K562 (cell line): ENCODE measurements around the gene KRTCAP2. TPM values are rescaled to one million over a fixed set of nuclear protein-coding genes. Genes with fewer than 3 reads are reported as not detected.
A peak's percentile ranks its signal among the peaks of the same experiment; 100 is the strongest.

ENCODE experiments used
- ATAC-seq: fragments of 200-7000 bp; cut with Tn5 transposase; 3 replicates; pipeline ENCODE4 v1.9.1; 2020; ENCODE audit warnings: moderate library complexity
- BruUV-seq: library from RNA; stranded (reverse); fragments of 400-500 nt; replicated peaks from 2 replicates; lab custom pipeline; 2021; lab: Mats Ljungman, UMichigan
- CTCF ChIA-PET: fragments of 300-600 bp; formaldehyde crosslinking; extraction: SDS; loops from one replicate; lab custom pipeline; 2021; ENCODE audit warnings: low intra/inter-chr PET ratio; lab: Yijun Ruan, JAX
- POLR2A ChIA-PET: fragments of 300-600, 350-650 bp; sonication (Branson Sonifier 250); formaldehyde crosslinking; extraction: SDS; loops from one replicate; lab custom pipeline; 2021; ENCODE audit warnings: antibody characterized with exemption, inconsistent platforms; lab: Yijun Ruan, JAX
- DNase-seq, 4 experiments: peaks; one replicate each; pipeline versions ENCODE4 v3.0.0 to v3.0.0-alpha.2; 2011 to 2018; ENCODE audit warnings: low spot score in 3 of 4, mixed read lengths in 3 of 4; ENCODE audit errors: extremely low read depth in 1 of 4
- FAIRE-seq: peaks from 2 replicates; lab custom pipeline; 2011; peaks lifted over from hg19 to GRCh38; lab: Jason Lieb, UNC
- H2AFZ ChIP-seq: 2 replicates; pipeline ENCODE4 v1.6.0; 2011; ENCODE audit warnings: low read depth, low read length, control low read depth, inconsistent platforms
- H3K27ac ChIP-seq: fragments of 200-600 bp; 3 replicates; pipeline ENCODE4 v1.8.0; 2011; ENCODE audit warnings: low read depth, mild to moderate bottlenecking, control low read depth, inconsistent platforms, low read length, moderate library complexity, mixed read lengths; ENCODE audit errors: extremely low read depth
- H3K27me3 ChIP-seq, 2 experiments: fragments of 300-600 bp in 1 of 2; 2 replicates in 1 of 2; 3 replicates in 1 of 2; pipeline versions ENCODE4 v1.6.0 to v1.8.0; 2011; ENCODE audit warnings: inconsistent platforms in 2 of 2, low read length in 2 of 2, mild to moderate bottlenecking in 1 of 2, mixed read lengths in 1 of 2, moderate library complexity in 1 of 2; ENCODE audit not compliant: control insufficient read depth in 2 of 2, insufficient read depth in 2 of 2
- H3K36me3 ChIP-seq: fragments of 300-600 bp; 3 replicates; pipeline ENCODE4 v1.8.0; 2011; ENCODE audit warnings: mild to moderate bottlenecking, low read length, inconsistent platforms; ENCODE audit not compliant: control insufficient read depth, insufficient read depth
- H3K4me1 ChIP-seq, 2 experiments: fragments of 200-600 bp in 1 of 2; replicated peaks in 1 of 2; 2 replicates in 1 of 2; 3 replicates in 1 of 2; pipeline versions ENCODE4 v1.5.1 to v1.8.0; 2011; ENCODE audit warnings: inconsistent platforms in 2 of 2, low read length in 2 of 2, mild to moderate bottlenecking in 1 of 2, mixed read lengths in 1 of 2, moderate library complexity in 1 of 2; ENCODE audit not compliant: control insufficient read depth in 2 of 2, insufficient read depth in 2 of 2
- H3K4me2 ChIP-seq: 2 replicates; pipeline ENCODE4 v1.6.1; 2011; ENCODE audit warnings: low read length, control low read depth, inconsistent platforms, mixed read lengths; ENCODE audit not compliant: insufficient read depth
- H3K4me3 ChIP-seq: fragments of 200-600 bp; sonication (generic), shearing (Covaris generic); 2 replicates; pipeline ENCODE4 v1.5.1; 2016; ENCODE audit warnings: control low read depth, inconsistent platforms
- H3K79me2 ChIP-seq: fragments of 200-600 bp; 3 replicates; pipeline ENCODE4 v1.8.0; 2011; ENCODE audit warnings: low read length, inconsistent platforms; ENCODE audit not compliant: control insufficient read depth, insufficient read depth
- H3K9ac ChIP-seq, 2 experiments: 2 replicates each; pipeline versions ENCODE4 v1.6.0 to v1.6.1; 2011; ENCODE audit warnings: low read depth in 2 of 2, low read length in 2 of 2, control low read depth in 1 of 2, inconsistent platforms in 1 of 2, mild to moderate bottlenecking in 1 of 2, mixed read lengths in 1 of 2; ENCODE audit not compliant: insufficient read depth in 1 of 2
- H3K9me1 ChIP-seq: one replicate; pipeline ENCODE4 v1.6.0; 2011; ENCODE audit warnings: inconsistent platforms, mild to moderate bottlenecking, low read length, moderate library complexity; ENCODE audit not compliant: control insufficient read depth, insufficient read depth
- H3K9me3 ChIP-seq: replicated peaks from 2 replicates; pipeline ENCODE4 v1.5.1; 2011; ENCODE audit warnings: low read depth, low read length, inconsistent platforms; ENCODE audit not compliant: control insufficient read depth, insufficient read depth
- H4K20me1 ChIP-seq: replicated peaks from 2 replicates; pipeline ENCODE4 v1.6.1; 2011; ENCODE audit warnings: low read length, inconsistent platforms, mixed read lengths; ENCODE audit not compliant: control insufficient read depth, insufficient read depth
- AFF4 ChIP-seq: sonication (generic); formaldehyde crosslinking; IDR thresholded peaks from 2 replicates; pipeline ENCODE4 v1.8.0; 2023; ENCODE audit warnings: mild to moderate bottlenecking, missing genetic modification reagents
- CHD2 ChIP-seq: IDR thresholded peaks from 2 replicates; pipeline ENCODE4 v1.6.1; 2011; ENCODE audit warnings: low read depth, low read length
- HMGN3 ChIP-seq: IDR thresholded peaks from 2 replicates; pipeline ENCODE4 v1.6.1; 2011; ENCODE audit warnings: borderline replicate concordance, low read depth, mild to moderate bottlenecking, mixed read lengths, low read length; ENCODE audit not compliant: insufficient read length; ENCODE audit errors: extremely low read depth
- KDM1A ChIP-seq, 2 experiments: fragments of 450-650 bp; IDR thresholded peaks; 2 replicates each; pipeline ENCODE4 v1.6.1; 2016; ENCODE audit warnings: mild to moderate bottlenecking in 2 of 2
- NRF1 ChIP-seq, 2 experiments: fragments of 450-650 bp; IDR thresholded peaks in 1 of 2; conservative IDR thresholded peaks in 1 of 2; 2 replicates each; pipeline ENCODE4 v1.6.1; 2014; ENCODE audit warnings: mild to moderate bottlenecking in 2 of 2
- PCBP2 ChIP-seq: fragments of 200-400 bp; formaldehyde crosslinking; IDR thresholded peaks from 2 replicates; pipeline ENCODE4 v1.6.1; 2018; ENCODE audit warnings: low read length, low read depth, mild to moderate bottlenecking, moderate library complexity; ENCODE audit not compliant: poor library complexity, severe bottlenecking
- PHF21A ChIP-seq: fragments of 450-650 bp; IDR thresholded peaks from 2 replicates; pipeline ENCODE4 v1.6.1; 2017; ENCODE audit warnings: low read depth, borderline replicate concordance
- POLR2AphosphoS5 ChIP-seq: IDR thresholded peaks from 2 replicates; pipeline ENCODE4 v1.6.1; 2011; ENCODE audit warnings: mild to moderate bottlenecking, low read depth, low read length, moderate library complexity; ENCODE audit not compliant: control insufficient read depth, insufficient read depth
- SP1 ChIP-seq: sonication (generic); formaldehyde crosslinking; IDR thresholded peaks from 2 replicates; pipeline ENCODE4 v1.8.1; 2022; ENCODE audit warnings: mild to moderate bottlenecking, missing genetic modification reagents
- TEAD2 ChIP-seq: fragments of 450-650 bp; IDR thresholded peaks from 2 replicates; pipeline ENCODE4 v1.6.1; 2016; ENCODE audit warnings: missing genetic modification characterization, control low read depth, missing compliant biosample characterization
- TFAP4 ChIP-seq: sonication (generic); formaldehyde crosslinking; IDR thresholded peaks from 2 replicates; pipeline ENCODE4 v1.8.0; 2022; ENCODE audit warnings: missing genetic modification reagents, mild to moderate bottlenecking, moderate library complexity, borderline replicate concordance
- ZBTB7A ChIP-seq: IDR thresholded peaks from 2 replicates; pipeline ENCODE4 v1.6.1; 2011; ENCODE audit warnings: low read depth, mild to moderate bottlenecking, low read length, moderate library complexity, borderline replicate concordance; ENCODE audit not compliant: control insufficient read depth
- ZNF57 ChIP-seq: fragments of 450-650 bp; formaldehyde crosslinking; IDR thresholded peaks from 2 replicates; pipeline ENCODE4 v1.4.0; 2020; ENCODE audit warnings: mild to moderate bottlenecking, moderate library complexity
- WGBS: fragments of 100-300 bp; shearing (Covaris generic); methylation state at CpG from one replicate; pipeline ENCODE4 v1.1.6; 2016; ENCODE audit warnings: low coverage, mixed read lengths; ENCODE audit not compliant: insufficient coverage; ENCODE audit errors: missing lambda C conversion rate; 5-methylcytosine and 5-hydroxymethylcytosine counted together
- in situ Hi-C: fragments of 300-500 bp; cut with MboI; formaldehyde crosslinking; loops from 4 replicates; pipeline ENCODE4 v1.15.0; 2018; ENCODE audit warnings: inconsistent platforms, mixed read lengths
- intact Hi-C: fragments of 100-400 bp; cut with micrococcal nuclease; formaldehyde crosslinking; loops from 2 replicates; pipeline ENCODE4 v1.14.2; 2022
- polyA plus RNA-seq, 8 experiments: library from polyadenylated mRNA; depleted of rRNA in 4 of 8; stranded (reverse) in 5 of 8; unstranded in 3 of 8; fragments of >200 nt; fragmentation: Nextera tagmentation in 2 of 8; fragmentation: Illumina TruSeq in 1 of 8; extraction: Ambion mirVana in 2 of 8; extraction: Trizol in 1 of 8; gene quantifications; 2 replicates each; pipeline versions ENCODE4 v1.2.1 to v1.2.3, GENCODE V29; 2011 to 2014; ENCODE audit warnings: inconsistent platforms in 1 of 8, missing spikeins in 1 of 8
- total RNA-seq, 7 experiments: library from RNA; depleted of rRNA in 6 of 7; stranded (reverse); fragments of >200 nt in 6 of 7; fragmentation: Illumina TruSeq in 2 of 7; extraction: Trizol in 2 of 7; gene quantifications; 2 replicates each; pipeline versions ENCODE4 v1.2.1 to v1.2.3, GENCODE V29; 2011 to 2021; ENCODE audit warnings: low replicate concordance in 1 of 7

The KRTCAP2 gene
- total and polyA plus RNA-seq, 9 of the 15 experiments (the other 6 are each of a cell fraction or from before 2014, with no cell fraction given) = 126 to 436 (median 244) TPM

- peak; percentile 81; the same call in 1 of the 2 replicates for TF ChIP-seq ZBTB7A
- TF ChIP-seq AFF4 (CRISPR knock-in tag) = no peak
- TF ChIP-seq PHF21A = no peak
Measured at GRCh38 chr1:155127105-155127966, 45.8 kb downstream of the KRTCAP2 start, which contains the start of gene EFNA1 (continued).

- H3K79me2 ChIP-seq = peaks cover 2% of the 10 kb centered on the region; the same call in 1 of the 3 replicates
- no TSS peak for BruUV-seq
- WGBS = 20% methylated on average over 19 of the region's 32 CpGs
- H3K9me1 ChIP-seq = no peaks in the 10 kb centered on the region
- H3K36me3 ChIP-seq = 0 out of 3 replicates have a peak, but pooled peaks cover 2% of the 10 kb centered on the region
- no peaks in the 10 kb centered on the region for H4K20me1 ChIP-seq
- H3K4me3 ChIP-seq = no peak overlapping the region; the same call in 1 of the 2 replicates
- DNase-seq = peak in 3 of 4 experiments; percentile 41 to 68 (median 65)
- in situ Hi-C loops (no loop called here), intact Hi-C loops (no loop called here)
- H3K4me1 ChIP-seq = peaks cover 40 to 57% of the 10 kb centered on the region in 2 experiments
- ATAC-seq = peak; percentile 36
- H3K9me3 ChIP-seq = no peaks in the 10 kb centered on the region
- H3K4me2 ChIP-seq = peak overlapping the region; percentile 72
- CTCF ChIA-PET = no interaction called here
- H3K27me3 ChIP-seq = no peaks in the 10 kb centered on the region
- POLR2A ChIA-PET = no interaction called here
- peak; percentile 75 for FAIRE-seq
- H2AFZ ChIP-seq = peak overlapping the region; percentile 91
- peak overlapping the region in 1 of 2 experiments; percentile 94; a peak in 2 of 4 replicates for H3K9ac ChIP-seq
- no peak overlapping the region for H3K27ac ChIP-seq
- TF ChIP-seq HMGN3 = peak; percentile 11
- 0 out of 4 replicates have a peak, but pooled peaks of 1 of the 2 experiments have one; percentile 15 for TF ChIP-seq KDM1A (IDR thresholded peaks at IDR 0.05)
- TF ChIP-seq CHD2 = 0 out of 2 replicates have a peak, but pooled peaks have one; percentile 4
- peak; percentile 57 for TF ChIP-seq TFAP4 (CRISPR knock-in tag)
- no peak for TF ChIP-seq POLR2AphosphoS5
- peak; percentile 7; the same call in 1 of the 2 replicates for TF ChIP-seq TEAD2 (tag)
- no peak for TF ChIP-seq PCBP2
- TF ChIP-seq ZNF57 (CRISPR knock-in tag) = no peak
- peak in 1 of 2 experiments; percentile 6; a peak in 1 of 4 replicates for TF ChIP-seq NRF1 (conservative IDR thresholded peaks at IDR 0.05 in 1 of 2, IDR thresholded peaks at IDR 0.05 in 1 of 2)
- peak; percentile 45; the same call in 1 of the 2 replicates for TF ChIP-seq SP1 (CRISPR knock-in tag)
Measured at GRCh38 chr1:155126556-155127104, 46.5 kb downstream of the KRTCAP2 start.
